ENCODE results near the gene LIG3. TPM values are rescaled to one million over a fixed set of nuclear protein-coding genes. Genes with fewer than 3 reads are reported as not detected.
A peak's percentile ranks its signal among the peaks of the same experiment; 100 is the strongest.

The LIG3 gene
- polyA plus RNA-seq, 3 donors = 6.0 to 14.6 (median 7.5) TPM

- Mint-ChIP-seq H3K4me3 (peak overlapping the region in 1 of 2 donors; percentile 32), H3K36me3 (peaks cover 19 to 28% of the 10 kb centered on the region in 2 donors), H3K4me1 (peaks cover 52% of the 10 kb centered on the region), H3K27ac (peak overlapping the region; percentile 82 to 98 (median 94)), H3K27me3 (ENCODE audit: low read depth in 3 of 3) (peaks cover 0 to 4% (median 0%) of the 10 kb centered on the region in 3 donors), H3K9me3 (peaks cover 0 to 3% (median 0%) of the 10 kb centered on the region in 7 donors)
- H3K4me1 ChIP-seq (ENCODE audit: control insufficient read depth in 1 of 2, insufficient read depth in 2 of 2, low read length in 2 of 2) = peaks cover 36% of the 10 kb centered on the region in 2 donors
- H3K27me3 ChIP-seq (ENCODE audit: control insufficient read depth in 2 of 2, insufficient read depth in 2 of 2, low read length in 2 of 2) = no peaks in the 10 kb centered on the region
- peak overlapping the region in 1 of 2 donors; percentile 91 for H3K27ac ChIP-seq (ENCODE audit: low read depth in 1 of 2, low read length in 2 of 2)
- no peaks in the 10 kb centered on the region for H4K20me1 ChIP-seq (ENCODE audit: insufficient read depth, low read length)
- H3K4me2 ChIP-seq (replicated peaks; ENCODE audit: extremely low read depth, low read length, poor library complexity, severe bottlenecking) = peak overlapping the region; percentile 72
- H3K4me3 ChIP-seq (replicated peaks in 1 of 3; ENCODE audit: low read depth in 2 of 3, low read length in 3 of 3) = peak overlapping the region in 1 of 3 experiments; percentile 63
- peaks cover 74% of the 10 kb centered on the region for H3K79me2 ChIP-seq (ENCODE audit: insufficient read depth, low read length)
- no peak for TF ChIP-seq CTCF (IDR thresholded peaks at IDR 0.05)
- intact Hi-C loops (cut with micrococcal nuclease) = loop anchor here in 1 of 2 donors (5.0 kb wide), 1 partner anchor 35 kb away; no protein-coding TSS in a partner anchor
- peak in 2 of 3 donors; percentile 43 to 62 for DNase-seq
- peak overlapping the region; percentile 54 for H2AFZ ChIP-seq (ENCODE audit: insufficient read depth, low read depth, low read length, poor library complexity, severe bottlenecking)
- H3K36me3 ChIP-seq (replicated peaks in 1 of 2; ENCODE audit: control insufficient read depth in 1 of 2, insufficient read depth in 2 of 2, low read length in 2 of 2) = no peaks in the 10 kb centered on the region
- no peaks in the 10 kb centered on the region for H3K9me3 ChIP-seq (replicated peaks in 1 of 2; ENCODE audit: control insufficient read depth in 1 of 2, insufficient read depth in 1 of 2, low read length in 2 of 2)
- H3K9ac ChIP-seq (ENCODE audit: insufficient read depth, low read length, poor library complexity, severe bottlenecking) = no peak overlapping the region
Measured at GRCh38 chr17:35052241-35052610, 71.9 kb downstream of the LIG3 start.

- Mint-ChIP-seq H3K27me3 (ENCODE audit: low read depth in 3 of 3) (peaks cover 0 to 4% (median 0%) of the 10 kb centered on the region in 3 donors), H3K4me1 (peaks cover 55% of the 10 kb centered on the region), H3K9me3 (peaks cover 0 to 3% (median 0%) of the 10 kb centered on the region in 7 donors), H3K27ac (peak overlapping the region; percentile 82 to 98 (median 94)), H3K4me3 (no peak overlapping the region), H3K36me3 (peaks cover 20 to 32% of the 10 kb centered on the region in 2 donors)
- Histone ChIP-seq H3K79me2 (ENCODE audit: insufficient read depth, low read length) (peaks cover 72% of the 10 kb centered on the region), H2AFZ (ENCODE audit: insufficient read depth, low read depth, low read length, poor library complexity, severe bottlenecking) (no peak overlapping the region), H4K20me1 (ENCODE audit: insufficient read depth, low read length) (no peaks in the 10 kb centered on the region), H3K4me3 (replicated peaks in 1 of 3; ENCODE audit: low read depth in 2 of 3, low read length in 3 of 3) (peak overlapping the region in 1 of 3 experiments; percentile 63), H3K36me3 (replicated peaks in 1 of 2; ENCODE audit: control insufficient read depth in 1 of 2, insufficient read depth in 2 of 2, low read length in 2 of 2) (no peaks in the 10 kb centered on the region), H3K4me2 (replicated peaks; ENCODE audit: extremely low read depth, low read length, poor library complexity, severe bottlenecking) (peak overlapping the region; percentile 72), H3K4me1 (ENCODE audit: control insufficient read depth in 1 of 2, insufficient read depth in 2 of 2, low read length in 2 of 2) (peaks cover 35 to 36% of the 10 kb centered on the region in 2 donors), H3K27ac (ENCODE audit: low read depth in 1 of 2, low read length in 2 of 2) (peak overlapping the region in 1 of 2 donors; percentile 91), H3K9me3 (replicated peaks in 1 of 2; ENCODE audit: control insufficient read depth in 1 of 2, insufficient read depth in 1 of 2, low read length in 2 of 2) (no peaks in the 10 kb centered on the region), H3K27me3 (ENCODE audit: control insufficient read depth in 2 of 2, insufficient read depth in 2 of 2, low read length in 2 of 2) (no peaks in the 10 kb centered on the region), H3K9ac (ENCODE audit: insufficient read depth, low read length, poor library complexity, severe bottlenecking) (no peak overlapping the region)
- intact Hi-C loops (cut with micrococcal nuclease) = loop anchor here in 1 of 2 donors (5.0 kb wide), 1 partner anchor 35 kb away; no protein-coding TSS in a partner anchor
- no peak for TF ChIP-seq CTCF (IDR thresholded peaks at IDR 0.05)
- no peak for DNase-seq
Measured at GRCh38 chr17:35052780-35053179, 72.5 kb downstream of the LIG3 start.

Data from CD14-positive monocyte (primary cell).